ENCODE measurements around the gene NCKAP1. TPM values are rescaled to one million over a fixed set of nuclear protein-coding genes. Genes with fewer than 3 reads are reported as not detected.

NCKAP1 gene
- total RNA-seq, 1 experiment from 2014 or later: 115 TPM

DNA sequence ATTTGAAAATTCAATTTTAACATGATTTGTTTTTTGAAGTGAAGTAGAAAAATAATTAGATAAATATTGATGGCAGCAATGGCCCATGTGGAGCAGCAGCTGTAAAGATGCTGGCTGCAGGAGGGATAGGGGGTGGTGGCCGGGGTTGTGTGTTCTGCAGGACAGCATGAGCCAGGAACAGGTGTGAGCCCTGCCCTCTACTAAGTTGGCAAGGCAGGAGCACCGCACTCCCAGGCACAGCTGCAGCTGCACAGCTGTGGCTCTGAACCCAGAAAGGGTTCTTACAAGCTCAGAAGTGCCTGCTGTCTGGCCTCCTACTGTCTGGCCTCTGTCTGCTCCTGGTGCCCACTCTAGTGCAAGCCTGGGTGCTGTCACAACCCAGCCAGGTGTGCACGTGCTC, 30.3 kb upstream of the NCKAP1 start:
- Histone ChIP-seq H3K9ac (ENCODE audit: low read length) (no peak overlapping the region), H3K4me2 (ENCODE audit: low read length) (no peak overlapping the region), H3K9me2 (ENCODE audit: insufficient read depth) (no peaks in the 10 kb centered on the region; the same call in 1 of the 2 replicates), H2AFZ (ENCODE audit: low read depth, low read length, poor library complexity, severe bottlenecking) (no peak overlapping the region), H3K27me3 (ENCODE audit: insufficient read depth, low read length) (no peaks in the 10 kb centered on the region), H3K27ac (ENCODE audit: low read depth, low read length) (no peak overlapping the region), H3K4me1 (ENCODE audit: control insufficient read depth in 1 of 2, insufficient read depth in 2 of 2, low read length in 2 of 2) (no peaks in the 10 kb centered on the region), H3K36me3 (ENCODE audit: control insufficient read depth in 1 of 2, insufficient read depth in 2 of 2, low read length in 2 of 2) (no peaks in the 10 kb centered on the region), H4K20me1 (ENCODE audit: insufficient read depth) (no peaks in the 10 kb centered on the region), H3K79me2 (ENCODE audit: insufficient read depth, low read length) (no peaks in the 10 kb centered on the region), H3K4me3 (replicated peaks in 1 of 2; ENCODE audit: low read depth in 1 of 2, low read length in 2 of 2) (no peak overlapping the region), H3K9me3 (ENCODE audit: control insufficient read depth in 1 of 2, insufficient read depth in 1 of 2, low read depth in 1 of 2, low read length in 2 of 2) (peaks cover 7 to 11% of the 10 kb centered on the region in 2 experiments; a peak in 2 of 4 replicates)
- ATAC-seq: no peak
- no peak for DNase-seq (ENCODE audit: low read depth, low spot score)
- CTCF ChIA-PET: no interaction called here
- POLR2A ChIA-PET: no interaction called here
- no TSS peak for BruUV-seq (replicated peaks)
- TF ChIP-seq EZH2 (IDR thresholded peaks at IDR 0.05) (no peak), ZNF274 (IDR thresholded peaks at IDR 0.05; ENCODE audit: low read depth, low read length) (no peak), CBX3 (IDR thresholded peaks at IDR 0.05; ENCODE audit: low read depth) (no peak), SIN3A (IDR thresholded peaks at IDR 0.05; ENCODE audit: low read depth) (no peak), JUND (IDR thresholded peaks at IDR 0.05) (no peak), EZH2phosphoT487 (IDR thresholded peaks at IDR 0.05; ENCODE audit: borderline replicate concordance) (no peak), FOSL1 (IDR thresholded peaks at IDR 0.05; ENCODE audit: low read depth) (no peak), ELF1 (IDR thresholded peaks at IDR 0.05; ENCODE audit: borderline replicate concordance, low read depth) (no peak), SP1 (IDR thresholded peaks at IDR 0.05; ENCODE audit: low read depth) (no peak)
- TF ChIP-seq, protein P1, sequence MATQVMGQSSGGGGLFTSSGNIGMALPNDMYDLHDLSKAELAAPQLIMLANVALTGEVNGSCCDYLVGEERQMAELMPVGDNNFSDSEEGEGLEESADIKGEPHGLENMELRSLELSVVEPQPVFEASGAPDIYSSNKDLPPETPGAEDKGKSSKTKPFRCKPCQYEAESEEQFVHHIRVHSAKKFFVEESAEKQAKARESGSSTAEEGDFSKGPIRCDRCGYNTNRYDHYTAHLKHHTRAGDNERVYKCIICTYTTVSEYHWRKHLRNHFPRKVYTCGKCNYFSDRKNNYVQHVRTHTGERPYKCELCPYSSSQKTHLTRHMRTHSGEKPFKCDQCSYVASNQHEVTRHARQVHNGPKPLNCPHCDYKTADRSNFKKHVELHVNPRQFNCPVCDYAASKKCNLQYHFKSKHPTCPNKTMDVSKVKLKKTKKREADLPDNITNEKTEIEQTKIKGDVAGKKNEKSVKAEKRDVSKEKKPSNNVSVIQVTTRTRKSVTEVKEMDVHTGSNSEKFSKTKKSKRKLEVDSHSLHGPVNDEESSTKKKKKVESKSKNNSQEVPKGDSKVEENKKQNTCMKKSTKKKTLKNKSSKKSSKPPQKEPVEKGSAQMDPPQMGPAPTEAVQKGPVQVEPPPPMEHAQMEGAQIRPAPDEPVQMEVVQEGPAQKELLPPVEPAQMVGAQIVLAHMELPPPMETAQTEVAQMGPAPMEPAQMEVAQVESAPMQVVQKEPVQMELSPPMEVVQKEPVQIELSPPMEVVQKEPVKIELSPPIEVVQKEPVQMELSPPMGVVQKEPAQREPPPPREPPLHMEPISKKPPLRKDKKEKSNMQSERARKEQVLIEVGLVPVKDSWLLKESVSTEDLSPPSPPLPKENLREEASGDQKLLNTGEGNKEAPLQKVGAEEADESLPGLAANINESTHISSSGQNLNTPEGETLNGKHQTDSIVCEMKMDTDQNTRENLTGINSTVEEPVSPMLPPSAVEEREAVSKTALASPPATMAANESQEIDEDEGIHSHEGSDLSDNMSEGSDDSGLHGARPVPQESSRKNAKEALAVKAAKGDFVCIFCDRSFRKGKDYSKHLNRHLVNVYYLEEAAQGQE (IDR thresholded peaks at IDR 0.05; ENCODE audit: low read depth): no peak
- TF ChIP-seq, protein P2, sequence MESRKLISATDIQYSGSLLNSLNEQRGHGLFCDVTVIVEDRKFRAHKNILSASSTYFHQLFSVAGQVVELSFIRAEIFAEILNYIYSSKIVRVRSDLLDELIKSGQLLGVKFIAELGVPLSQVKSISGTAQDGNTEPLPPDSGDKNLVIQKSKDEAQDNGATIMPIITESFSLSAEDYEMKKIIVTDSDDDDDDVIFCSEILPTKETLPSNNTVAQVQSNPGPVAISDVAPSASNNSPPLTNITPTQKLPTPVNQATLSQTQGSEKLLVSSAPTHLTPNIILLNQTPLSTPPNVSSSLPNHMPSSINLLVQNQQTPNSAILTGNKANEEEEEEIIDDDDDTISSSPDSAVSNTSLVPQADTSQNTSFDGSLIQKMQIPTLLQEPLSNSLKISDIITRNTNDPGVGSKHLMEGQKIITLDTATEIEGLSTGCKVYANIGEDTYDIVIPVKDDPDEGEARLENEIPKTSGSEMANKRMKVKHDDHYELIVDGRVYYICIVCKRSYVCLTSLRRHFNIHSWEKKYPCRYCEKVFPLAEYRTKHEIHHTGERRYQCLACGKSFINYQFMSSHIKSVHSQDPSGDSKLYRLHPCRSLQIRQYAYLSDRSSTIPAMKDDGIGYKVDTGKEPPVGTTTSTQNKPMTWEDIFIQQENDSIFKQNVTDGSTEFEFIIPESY (IDR thresholded peaks at IDR 0.05; ENCODE audit: extremely low read depth, insufficient replicate concordance, low read length): no peak
- TF ChIP-seq, protein P3, sequence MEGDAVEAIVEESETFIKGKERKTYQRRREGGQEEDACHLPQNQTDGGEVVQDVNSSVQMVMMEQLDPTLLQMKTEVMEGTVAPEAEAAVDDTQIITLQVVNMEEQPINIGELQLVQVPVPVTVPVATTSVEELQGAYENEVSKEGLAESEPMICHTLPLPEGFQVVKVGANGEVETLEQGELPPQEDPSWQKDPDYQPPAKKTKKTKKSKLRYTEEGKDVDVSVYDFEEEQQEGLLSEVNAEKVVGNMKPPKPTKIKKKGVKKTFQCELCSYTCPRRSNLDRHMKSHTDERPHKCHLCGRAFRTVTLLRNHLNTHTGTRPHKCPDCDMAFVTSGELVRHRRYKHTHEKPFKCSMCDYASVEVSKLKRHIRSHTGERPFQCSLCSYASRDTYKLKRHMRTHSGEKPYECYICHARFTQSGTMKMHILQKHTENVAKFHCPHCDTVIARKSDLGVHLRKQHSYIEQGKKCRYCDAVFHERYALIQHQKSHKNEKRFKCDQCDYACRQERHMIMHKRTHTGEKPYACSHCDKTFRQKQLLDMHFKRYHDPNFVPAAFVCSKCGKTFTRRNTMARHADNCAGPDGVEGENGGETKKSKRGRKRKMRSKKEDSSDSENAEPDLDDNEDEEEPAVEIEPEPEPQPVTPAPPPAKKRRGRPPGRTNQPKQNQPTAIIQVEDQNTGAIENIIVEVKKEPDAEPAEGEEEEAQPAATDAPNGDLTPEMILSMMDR (IDR thresholded peaks at IDR 0.05 in 2 of 3, conservative IDR thresholded peaks at IDR 0.05 in 1 of 3; ENCODE audit: borderline replicate concordance in 1 of 3, insufficient read depth in 1 of 3, low read depth in 2 of 3, low read length in 2 of 3): no peak
- TF ChIP-seq, protein P4, sequence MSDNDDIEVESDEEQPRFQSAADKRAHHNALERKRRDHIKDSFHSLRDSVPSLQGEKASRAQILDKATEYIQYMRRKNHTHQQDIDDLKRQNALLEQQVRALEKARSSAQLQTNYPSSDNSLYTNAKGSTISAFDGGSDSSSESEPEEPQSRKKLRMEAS (IDR thresholded peaks at IDR 0.05): no peak
- RAD21 ChIA-PET (ENCODE audit: low non-redundant PET in 1 of 2, low total read pairs in 2 of 2, uncharacterized antibody in 2 of 2, unreplicated experiment in 2 of 2): no interaction called here
- intact Hi-C loops (cut with micrococcal nuclease): no loop called here
